Measurements from ENCODE around the gene ARL8B.
A peak's percentile ranks its signal among the peaks of the same experiment; 100 is the strongest.

ARL8B gene

DNA sequence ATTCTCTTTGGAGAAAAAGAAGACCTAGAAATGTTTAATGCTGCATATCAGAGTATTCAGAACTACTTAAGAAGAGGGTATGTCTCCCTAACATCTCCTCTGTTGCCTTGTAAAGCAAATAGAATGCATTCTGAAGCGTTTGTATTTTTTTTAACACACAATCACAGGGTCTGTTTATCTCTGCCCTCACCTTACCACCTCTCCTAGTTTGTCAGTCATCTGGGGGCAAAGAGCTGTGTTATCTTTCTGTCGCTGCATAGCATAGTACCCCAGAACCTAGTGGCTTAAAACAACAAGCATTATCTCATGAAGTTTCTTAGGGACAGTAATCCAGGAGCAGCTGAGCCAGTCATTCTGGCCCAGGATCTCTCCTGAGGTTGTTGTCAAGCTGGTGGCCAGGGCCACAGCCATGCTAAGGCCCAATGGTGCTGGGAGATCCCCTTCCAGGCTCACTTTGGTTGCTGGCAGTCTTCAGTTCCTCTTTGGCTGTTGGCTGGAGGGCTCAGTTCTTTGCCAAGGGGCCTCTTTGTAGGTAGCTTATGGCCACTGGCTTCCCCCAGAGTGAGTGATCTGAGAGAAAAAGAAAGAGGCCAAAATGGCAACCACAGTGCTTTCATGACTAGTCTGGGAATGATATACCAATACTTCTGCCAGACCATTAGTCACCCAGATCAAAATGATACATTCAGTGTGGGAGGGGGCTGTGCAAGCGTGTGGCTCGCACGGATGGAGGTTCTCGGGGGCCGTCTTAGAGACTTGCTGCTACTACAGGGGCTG is 83.3 kb downstream of the ARL8B start:
- CTCF ChIA-PET = no interaction called here
- no peak for DNase-seq
- Mint-ChIP-seq H3K4me3 (no peak overlapping the region), H3K27me3 (no peaks in the 10 kb centered on the region), H3K4me1 (peaks cover 5% of the 10 kb centered on the region), H3K27ac (peak overlapping the region; percentile 56), H3K9me3 (no peaks in the 10 kb centered on the region), H3K36me3 (peaks cover 78% of the 10 kb centered on the region)

DNA sequence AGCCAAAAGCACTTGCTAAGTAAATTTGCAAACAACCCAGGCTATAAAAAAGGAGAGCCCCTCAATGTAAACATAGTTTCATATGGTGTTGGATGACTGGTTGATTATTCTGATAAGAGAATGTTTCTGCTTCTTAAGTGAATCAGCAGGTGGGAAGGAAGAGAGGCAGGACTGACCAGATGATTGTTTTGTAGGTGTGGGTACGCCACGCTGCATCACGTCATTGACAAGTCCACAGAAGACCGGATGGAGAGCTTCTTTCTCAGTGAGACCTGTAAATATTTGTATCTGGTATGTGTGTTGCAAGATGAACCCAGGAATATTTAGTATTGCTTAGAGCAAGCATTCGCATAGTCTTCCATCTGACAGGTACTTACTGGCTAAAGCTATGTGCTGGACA is 88.8 kb downstream of the ARL8B start:
- Mint-ChIP-seq H3K4me1 (no peaks in the 10 kb centered on the region), H3K27ac (no peak overlapping the region), H3K4me3 (no peak overlapping the region), H3K27me3 (no peaks in the 10 kb centered on the region), H3K36me3 (peaks cover 93% of the 10 kb centered on the region), H3K9me3 (no peaks in the 10 kb centered on the region)
- CTCF ChIA-PET = no interaction called here
- DNase-seq = no peak

DNA sequence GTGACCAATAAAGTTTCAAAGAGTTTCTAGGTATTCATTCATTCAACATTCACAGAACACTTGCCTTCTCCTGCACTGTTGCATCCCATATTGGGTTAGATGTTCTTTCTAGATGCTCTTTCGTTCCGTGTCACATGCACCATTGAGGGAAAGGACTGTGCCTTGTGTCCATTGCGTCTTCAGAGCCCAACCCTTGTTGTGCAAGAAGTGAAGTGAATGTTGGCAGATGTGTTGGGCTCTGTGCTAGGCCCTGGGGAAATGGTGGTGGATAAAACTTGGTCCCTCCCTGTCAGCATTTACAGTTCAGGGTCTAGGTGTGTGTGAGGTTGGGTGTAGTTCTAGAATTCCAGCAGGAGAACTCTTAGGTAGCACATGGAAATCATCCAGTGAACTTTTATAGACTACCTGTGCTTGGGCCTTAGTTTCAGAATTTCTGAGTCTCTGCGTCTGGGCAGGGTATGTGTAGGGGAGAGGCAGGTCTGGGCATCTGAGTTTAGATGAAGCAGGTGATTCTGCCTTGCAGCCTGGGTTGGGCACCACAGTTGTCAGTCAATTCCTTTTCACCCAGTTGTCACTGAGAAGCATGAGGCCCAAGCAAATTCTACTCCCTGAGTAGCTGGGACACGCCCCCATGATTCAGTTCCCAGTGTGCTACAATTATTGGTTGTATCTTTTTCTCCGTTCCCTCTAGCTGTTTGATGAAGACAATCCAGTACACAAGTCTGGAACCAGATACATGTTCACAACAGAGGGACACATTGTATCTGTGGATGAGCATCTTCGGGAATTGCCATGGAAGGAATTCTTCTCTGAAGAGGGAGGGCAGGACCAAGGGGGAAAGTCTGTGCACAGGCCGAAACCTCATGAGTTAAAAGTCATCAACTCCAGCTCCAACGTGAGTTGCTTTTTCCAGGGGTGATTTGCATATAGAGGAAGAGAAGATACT is 90.8 kb downstream of the ARL8B start:
- H3K4me3 Mint-ChIP-seq = no peak overlapping the region
- H3K9me3 Mint-ChIP-seq = no peaks in the 10 kb centered on the region
- DNase-seq = no peak
- CTCF ChIA-PET = no interaction called here
- no peaks in the 10 kb centered on the region for H3K4me1 Mint-ChIP-seq
- H3K27ac Mint-ChIP-seq = no peak overlapping the region
- peaks cover 89% of the 10 kb centered on the region for H3K36me3 Mint-ChIP-seq
- H3K27me3 Mint-ChIP-seq = no peaks in the 10 kb centered on the region

DNA sequence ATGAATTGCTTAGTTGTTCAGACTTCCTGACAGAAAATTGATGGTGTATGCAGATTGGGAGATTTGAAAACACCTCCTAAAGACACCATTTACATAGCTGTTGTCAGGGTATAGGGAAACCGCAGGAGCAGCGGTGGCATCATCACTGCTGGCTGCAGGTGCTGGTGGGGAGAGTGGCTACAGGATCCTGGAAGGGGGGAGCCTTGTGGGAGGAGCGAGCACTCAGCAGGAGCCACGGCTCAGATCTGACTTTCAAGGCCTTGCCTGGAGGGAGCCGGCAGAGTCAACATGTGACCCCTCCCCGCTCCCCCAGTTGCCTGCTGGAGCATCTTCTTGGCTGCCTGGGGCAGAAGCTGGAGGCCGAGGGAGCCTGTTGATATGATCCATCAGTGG is 91.5 kb downstream of the ARL8B start:
- no peak overlapping the region for H3K27ac Mint-ChIP-seq

DNA sequence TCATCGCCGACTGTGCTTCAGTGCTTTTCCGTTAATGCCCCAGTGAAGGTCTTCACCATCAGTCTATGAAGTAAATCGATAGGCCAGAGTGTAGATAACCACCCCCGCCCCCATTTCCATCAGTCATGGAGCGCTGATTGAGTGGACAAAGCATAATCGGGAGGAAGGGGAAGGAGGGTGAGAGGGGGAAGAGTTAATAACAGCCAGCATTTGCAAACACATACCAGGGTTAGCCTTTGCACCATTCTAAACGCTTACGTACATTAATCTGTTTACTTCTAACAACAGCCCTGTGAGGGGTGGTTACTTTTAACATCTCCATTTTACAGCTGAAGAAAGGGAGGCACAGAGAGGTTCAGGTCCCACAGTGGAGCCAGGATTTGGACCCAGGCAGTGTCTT is 92.3 kb downstream of the ARL8B start:
- Mint-ChIP-seq H3K9me3 (no peaks in the 10 kb centered on the region), H3K36me3 (peaks cover 82% of the 10 kb centered on the region), H3K4me1 (no peaks in the 10 kb centered on the region), H3K27ac (no peak overlapping the region), H3K4me3 (no peak overlapping the region), H3K27me3 (no peaks in the 10 kb centered on the region)
- CTCF ChIA-PET = no interaction called here
- DNase-seq = no peak

More for the DNA sequence above, 91.5 kb downstream of the ARL8B start:
- no peaks in the 10 kb centered on the region for H3K27me3 Mint-ChIP-seq
- CTCF ChIA-PET = no interaction called here
- H3K9me3 Mint-ChIP-seq = no peaks in the 10 kb centered on the region
- H3K4me1 Mint-ChIP-seq = no peaks in the 10 kb centered on the region
- peaks cover 88% of the 10 kb centered on the region for H3K36me3 Mint-ChIP-seq
- no peak for DNase-seq
- no peak overlapping the region for H3K4me3 Mint-ChIP-seq

DNA sequence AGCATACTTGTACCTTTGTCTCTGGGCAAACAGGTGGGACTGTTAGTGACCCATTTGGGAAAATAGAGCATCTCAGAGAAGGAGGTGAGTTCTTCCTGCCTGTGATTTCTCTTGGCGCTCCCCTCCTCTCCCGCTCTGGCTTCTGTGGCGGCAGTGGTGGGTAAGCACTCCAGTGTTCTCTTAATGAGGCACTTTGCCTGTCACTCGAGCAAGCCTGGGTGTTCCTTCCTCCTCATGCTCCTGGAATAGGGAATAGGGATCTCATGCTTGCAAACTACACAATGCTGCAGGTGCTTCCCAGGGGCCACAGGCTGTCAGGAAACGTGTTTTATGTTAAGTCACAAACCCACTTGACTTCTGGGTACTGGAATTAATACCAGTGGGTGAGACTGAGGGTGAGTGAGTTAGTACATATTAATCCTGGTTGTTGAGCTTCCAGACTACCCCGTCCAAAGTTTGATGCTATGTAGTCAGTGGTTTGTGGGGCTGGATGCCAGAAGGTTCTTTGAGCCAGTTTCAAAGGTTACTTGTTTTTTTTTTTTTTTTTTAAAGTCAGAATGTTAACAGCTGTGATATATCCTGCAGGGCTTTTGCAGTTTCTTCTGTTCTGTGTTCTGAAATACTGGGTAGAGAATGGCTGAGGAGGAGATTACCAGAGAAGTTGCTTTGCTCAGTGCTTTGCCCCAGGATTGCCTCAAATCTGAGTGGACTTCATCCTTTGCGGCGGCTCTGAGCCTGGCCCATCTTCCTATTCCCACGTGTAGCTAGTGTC is 95.9 kb downstream of the ARL8B start:
- Mint-ChIP-seq H3K36me3 (peaks cover 57% of the 10 kb centered on the region), H3K4me1 (no peaks in the 10 kb centered on the region), H3K27me3 (no peaks in the 10 kb centered on the region), H3K27ac (peak overlapping the region; percentile 30), H3K4me3 (no peak overlapping the region), H3K9me3 (no peaks in the 10 kb centered on the region)
- DNase-seq = no peak
- CTCF ChIA-PET = no interaction called here

DNA sequence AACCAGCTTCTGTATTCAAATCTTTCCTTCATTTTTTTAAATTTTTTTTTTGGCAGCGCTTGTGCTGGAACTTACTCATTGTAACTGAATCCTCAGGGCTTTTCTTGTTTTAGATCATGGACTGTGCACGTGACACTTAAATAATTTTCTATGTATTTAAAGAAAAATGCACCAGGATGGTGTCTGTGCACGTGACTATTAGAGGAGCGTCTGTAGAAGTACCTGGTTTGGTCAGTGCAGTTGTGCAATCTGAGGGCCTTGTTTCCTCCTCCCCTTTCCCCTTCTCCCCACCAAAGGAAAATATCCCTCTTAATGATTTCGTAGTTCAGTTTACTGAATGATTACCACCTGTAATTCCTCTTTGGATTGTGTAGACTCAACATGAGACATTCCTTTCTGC is 96.7 kb downstream of the ARL8B start:
- no peak for DNase-seq
- Mint-ChIP-seq H3K27ac (no peak overlapping the region), H3K27me3 (no peaks in the 10 kb centered on the region), H3K4me1 (no peaks in the 10 kb centered on the region), H3K4me3 (no peak overlapping the region), H3K36me3 (peaks cover 49% of the 10 kb centered on the region), H3K9me3 (no peaks in the 10 kb centered on the region)
- CTCF ChIA-PET = no interaction called here

DNA sequence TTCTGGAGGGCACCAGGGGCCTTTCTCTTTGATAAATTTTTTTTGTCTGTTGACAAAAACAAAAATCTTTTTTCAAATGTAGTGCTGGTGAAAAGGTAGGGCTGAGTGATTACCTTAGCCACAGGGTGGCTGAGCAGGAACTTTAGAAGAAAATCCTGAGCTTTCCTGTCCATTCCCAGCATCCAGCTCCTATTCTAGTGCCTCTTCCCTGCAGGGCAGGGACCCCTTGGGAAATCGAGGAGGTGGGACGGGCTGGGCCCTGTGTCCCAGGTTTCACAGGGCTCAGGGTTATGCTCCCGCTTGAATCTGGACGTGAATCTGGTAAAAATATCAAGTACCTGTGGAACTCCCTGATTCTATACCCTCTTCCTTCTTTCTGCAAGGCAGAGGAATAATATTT is 97.1 kb downstream of the ARL8B start:
- H3K4me1 Mint-ChIP-seq = no peaks in the 10 kb centered on the region
- H3K9me3 Mint-ChIP-seq = no peaks in the 10 kb centered on the region
- DNase-seq = no peak
- H3K4me3 Mint-ChIP-seq = no peak overlapping the region
- no peaks in the 10 kb centered on the region for H3K27me3 Mint-ChIP-seq
- peaks cover 45% of the 10 kb centered on the region for H3K36me3 Mint-ChIP-seq
- no peak overlapping the region for H3K27ac Mint-ChIP-seq
- CTCF ChIA-PET = interaction anchor here (0.6 kb wide), 1 partner anchor 83 kb away, joined by 3 read pairs; no protein-coding TSS in a partner anchor

DNA sequence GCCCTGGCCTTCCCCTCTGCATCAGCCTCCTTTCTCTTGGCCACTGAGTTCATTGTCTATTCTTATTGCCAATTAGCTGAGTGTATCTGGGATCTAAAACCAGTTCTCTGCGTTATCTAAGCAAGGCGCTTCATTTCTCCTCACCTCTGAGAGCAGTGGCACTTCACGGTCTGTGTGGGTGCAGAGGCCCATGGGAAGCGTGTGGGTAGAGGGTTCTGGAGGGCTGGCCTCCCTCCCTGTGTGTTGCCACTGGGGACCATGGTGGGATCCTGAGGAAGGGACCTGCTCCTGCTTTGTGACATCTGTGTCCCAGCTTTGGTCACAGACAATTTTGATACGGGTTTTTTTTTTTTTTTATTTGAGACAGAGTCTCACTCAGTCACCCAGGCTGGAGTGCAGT is 98.1 kb downstream of the ARL8B start:
- no peaks in the 10 kb centered on the region for H3K27me3 Mint-ChIP-seq
- no peaks in the 10 kb centered on the region for H3K9me3 Mint-ChIP-seq
- H3K4me3 Mint-ChIP-seq = no peak overlapping the region
- H3K36me3 Mint-ChIP-seq = peaks cover 35% of the 10 kb centered on the region
- no peaks in the 10 kb centered on the region for H3K4me1 Mint-ChIP-seq
- DNase-seq = no peak
- CTCF ChIA-PET = no interaction called here
- H3K27ac Mint-ChIP-seq = no peak overlapping the region

DNA sequence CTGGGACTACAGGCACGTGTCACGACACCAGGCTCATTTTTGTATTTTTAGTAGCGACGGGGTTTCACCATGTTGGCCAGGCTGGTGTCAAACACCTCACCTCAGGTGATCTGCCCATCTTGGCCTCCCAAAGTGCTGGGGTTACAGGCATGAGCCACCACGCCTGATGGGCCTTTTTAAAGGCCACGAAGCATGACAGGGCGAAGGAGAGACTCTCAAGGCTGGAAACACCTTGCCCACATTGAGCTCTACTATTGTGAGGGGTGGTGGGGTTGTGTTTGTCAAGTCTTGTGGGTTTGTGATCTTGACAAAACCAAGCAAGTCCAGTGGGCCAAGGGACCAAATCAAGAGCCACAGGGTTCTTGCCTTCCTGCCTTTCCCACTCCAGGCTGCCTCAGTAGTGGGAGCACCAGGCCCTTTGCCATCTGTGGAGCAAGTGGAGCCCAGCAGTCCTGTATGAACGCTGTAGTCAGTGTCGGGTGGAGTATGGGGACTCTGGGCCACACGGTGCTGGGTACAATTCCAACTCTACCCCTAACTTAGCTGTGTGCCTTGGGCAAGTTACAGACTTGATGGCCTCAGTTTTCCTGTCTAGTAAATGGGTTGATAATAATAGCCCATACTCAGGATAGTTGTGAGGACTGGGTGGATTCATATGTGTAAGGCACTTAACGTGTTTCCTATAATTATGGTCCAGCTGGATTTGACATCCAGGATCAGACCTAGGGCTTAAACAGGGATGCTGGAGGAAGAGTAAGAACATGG is 98.8 kb downstream of the ARL8B start:
- no peak for DNase-seq
- no peak overlapping the region for H3K4me3 Mint-ChIP-seq
- H3K4me1 Mint-ChIP-seq = no peaks in the 10 kb centered on the region
- H3K9me3 Mint-ChIP-seq = no peaks in the 10 kb centered on the region
- H3K36me3 Mint-ChIP-seq = peaks cover 30% of the 10 kb centered on the region
- H3K27me3 Mint-ChIP-seq = no peaks in the 10 kb centered on the region
- CTCF ChIA-PET = no interaction called here
- H3K27ac Mint-ChIP-seq = no peak overlapping the region

DNA sequence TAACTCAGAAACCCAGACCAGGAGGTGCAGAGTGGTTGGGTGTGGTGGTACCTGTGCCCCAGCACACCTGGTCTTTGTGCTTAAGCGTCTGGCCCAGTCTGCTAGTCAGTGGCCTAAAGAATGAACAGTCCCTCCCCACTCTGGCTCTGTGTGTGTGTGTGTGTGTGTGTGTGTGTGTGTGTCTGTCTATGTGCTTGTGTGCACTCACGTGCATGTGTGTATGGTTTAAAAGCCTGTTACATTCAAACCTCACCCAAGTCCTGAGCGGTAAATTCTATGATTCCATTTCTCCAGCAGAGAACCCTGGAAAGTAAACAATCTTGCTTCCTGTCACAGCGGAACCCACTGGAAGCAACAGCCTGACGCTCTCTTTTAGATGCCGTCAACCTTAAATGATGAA is 99.6 kb downstream of the ARL8B start:
- CTCF ChIA-PET = no interaction called here
- Mint-ChIP-seq H3K4me3 (no peak overlapping the region), H3K36me3 (peaks cover 24% of the 10 kb centered on the region), H3K4me1 (no peaks in the 10 kb centered on the region), H3K27ac (peak overlapping the region; percentile 4), H3K9me3 (no peaks in the 10 kb centered on the region), H3K27me3 (no peaks in the 10 kb centered on the region)
- no peak for DNase-seq

DNA sequence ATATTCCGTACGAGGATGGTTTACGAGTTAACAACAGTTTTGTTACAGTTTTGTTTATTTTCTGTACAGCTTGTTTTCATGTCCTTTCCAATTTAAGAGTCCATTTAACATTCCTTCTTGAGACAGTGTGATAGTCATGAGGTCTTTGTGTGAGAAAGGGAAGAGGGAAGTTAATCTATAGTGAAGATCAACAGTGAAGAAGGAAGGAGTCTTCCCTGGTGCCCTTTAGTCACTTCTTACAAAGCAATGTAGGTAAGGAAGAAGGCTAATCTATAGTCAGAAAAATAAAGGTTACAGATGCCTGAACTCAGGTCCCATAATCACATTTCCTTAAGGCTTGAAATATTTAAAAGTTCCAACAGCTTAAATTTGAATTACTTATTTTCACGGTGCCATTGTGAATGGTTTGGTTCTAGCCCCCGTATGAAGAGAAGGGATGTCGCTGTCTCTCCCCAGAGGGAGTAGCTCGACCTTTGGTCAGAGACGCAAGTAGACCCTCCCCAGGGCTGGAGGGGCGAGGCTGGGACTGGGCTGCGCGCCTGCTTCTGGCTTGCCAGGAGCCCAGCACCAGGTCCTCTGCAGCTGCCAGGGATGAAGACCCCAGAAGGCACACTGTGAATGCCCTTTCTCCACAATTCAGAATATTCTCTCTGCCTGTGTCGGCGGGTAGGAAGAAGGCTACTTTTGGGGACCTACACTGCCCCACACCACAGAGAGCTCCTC is 100.4 kb downstream of the ARL8B start:
- no peak overlapping the region for H3K27ac Mint-ChIP-seq
- CTCF ChIA-PET = interaction anchor here (1.8 kb wide), 1 partner anchor 10 kb away, joined by 4 read pairs; no protein-coding TSS in a partner anchor
- no peaks in the 10 kb centered on the region for H3K9me3 Mint-ChIP-seq
- no peaks in the 10 kb centered on the region for H3K4me1 Mint-ChIP-seq
- peaks cover 17% of the 10 kb centered on the region for H3K36me3 Mint-ChIP-seq
- no peak overlapping the region for H3K4me3 Mint-ChIP-seq
- DNase-seq = no peak
- H3K27me3 Mint-ChIP-seq = no peaks in the 10 kb centered on the region

DNA sequence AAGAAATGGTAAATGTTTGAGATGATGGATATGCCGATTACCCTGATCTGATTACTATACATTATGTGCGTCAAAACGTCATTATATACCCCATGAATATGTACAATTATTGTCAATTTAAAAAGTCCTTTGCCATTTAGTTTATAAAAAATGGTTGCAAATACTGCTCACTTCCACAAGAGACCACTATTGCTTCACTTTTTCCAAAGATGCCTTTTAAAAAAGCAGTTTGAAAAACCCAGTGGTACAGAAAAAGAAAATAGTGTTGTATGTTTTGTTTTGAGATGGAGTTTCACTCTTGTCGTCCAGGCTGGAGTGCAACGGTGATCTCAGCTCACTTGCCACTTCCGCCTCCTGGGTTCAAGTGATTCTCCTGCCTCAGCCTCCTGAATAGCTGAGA is 104.7 kb downstream of the ARL8B start:
- no peaks in the 10 kb centered on the region for H3K4me1 Mint-ChIP-seq
- CTCF ChIA-PET = interaction anchor here (0.6 to 1.1 kb wide), 4 partner anchors 34 to 877 kb away, joined by 3 to 4 read pairs (median 3); no protein-coding TSS in a partner anchor
- H3K36me3 Mint-ChIP-seq = no peaks in the 10 kb centered on the region
- DNase-seq = no peak
- peaks cover 15% of the 10 kb centered on the region for H3K27me3 Mint-ChIP-seq
- H3K9me3 Mint-ChIP-seq = no peaks in the 10 kb centered on the region
- no peak overlapping the region for H3K27ac Mint-ChIP-seq
- H3K4me3 Mint-ChIP-seq = no peak overlapping the region
